ENCODE results near the gene TEX29.

Gene TEX29

DNA sequence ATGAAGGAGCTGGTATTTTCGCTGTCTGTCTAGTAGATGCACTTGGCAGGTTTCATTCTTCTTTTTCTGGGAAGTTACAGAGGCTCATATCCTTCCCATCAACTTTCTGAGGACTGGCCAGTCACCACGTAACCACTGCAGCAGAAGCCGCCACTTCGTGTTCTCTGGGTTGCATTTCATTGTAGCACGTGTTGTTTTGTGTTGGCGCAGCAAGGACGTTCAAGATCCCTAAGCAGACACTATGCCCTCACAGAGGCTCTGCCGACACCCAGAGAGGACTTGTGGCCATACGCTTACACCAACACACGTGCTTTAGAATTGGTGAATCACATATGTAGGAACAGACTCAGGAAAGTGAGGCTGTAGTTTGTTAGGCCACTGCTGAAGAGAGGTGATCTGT lies 42.2 kb upstream of the TEX29 start:
- TF ChIP-seq POLR2A (IDR thresholded peaks at IDR 0.05; ENCODE audit: extremely low read depth, insufficient read length), result no peak
- H3K4me3 ChIP-seq (ENCODE audit: low read depth, low read length), result no peak overlapping the region
- no peak for DNase-seq (ENCODE audit: low read depth)

DNA sequence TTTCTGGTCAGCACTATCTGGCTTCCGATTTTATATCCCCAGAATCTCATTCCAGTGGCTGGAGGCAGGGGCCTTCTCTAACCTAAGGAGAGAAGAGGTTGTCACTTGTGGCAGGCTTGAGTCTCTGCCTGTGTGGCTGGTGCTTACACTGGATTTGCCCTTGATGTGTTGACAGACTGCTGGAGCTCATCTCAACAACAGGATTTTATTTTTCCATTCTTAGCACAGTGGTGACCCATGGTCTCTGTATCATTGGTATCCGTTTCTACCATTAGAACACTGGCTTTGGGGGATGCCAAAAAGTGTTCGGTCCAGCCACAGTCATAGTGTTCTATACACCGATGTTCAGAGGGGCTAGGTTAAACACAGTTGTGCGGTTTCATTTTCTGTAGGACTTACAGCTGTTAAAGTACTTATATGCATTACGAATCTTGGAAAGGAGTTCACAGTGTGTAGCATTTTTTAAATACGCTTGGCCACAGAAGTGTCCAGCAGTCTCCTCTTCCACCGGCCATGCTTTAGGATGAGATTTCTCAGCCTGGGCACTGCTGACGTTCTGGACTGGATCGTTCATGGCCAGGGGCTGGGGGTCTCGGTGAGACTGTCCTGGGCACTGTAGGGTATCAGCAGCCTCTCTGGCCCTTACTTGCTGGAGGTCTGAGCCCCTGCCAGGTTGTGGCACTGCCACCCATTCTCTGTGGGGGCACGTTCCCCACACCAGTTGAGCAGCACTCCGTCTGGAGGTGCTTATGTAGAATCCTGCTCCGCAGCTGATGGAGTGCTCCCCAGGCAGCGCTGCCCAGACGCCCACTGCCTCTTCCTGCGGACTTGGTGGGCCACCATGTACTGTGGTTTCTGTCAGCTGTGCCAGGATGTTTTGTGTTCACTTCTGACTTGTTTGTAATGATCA lies 41.4 kb upstream of the TEX29 start:
- no peak for DNase-seq (ENCODE audit: low read depth)
- no peak for TF ChIP-seq CTCF (IDR thresholded peaks at IDR 0.05; ENCODE audit: low read depth, low read length)
- no peak for TF ChIP-seq MYC (IDR thresholded peaks at IDR 0.05; ENCODE audit: low read depth, low read length)
- no peak for TF ChIP-seq POLR2A (IDR thresholded peaks at IDR 0.05; ENCODE audit: extremely low read depth, insufficient read length)
- no peak for TF ChIP-seq MAX (IDR thresholded peaks at IDR 0.05; ENCODE audit: low read depth, low read length)
- no peak overlapping the region for H3K4me3 ChIP-seq (ENCODE audit: low read depth, low read length)

DNA sequence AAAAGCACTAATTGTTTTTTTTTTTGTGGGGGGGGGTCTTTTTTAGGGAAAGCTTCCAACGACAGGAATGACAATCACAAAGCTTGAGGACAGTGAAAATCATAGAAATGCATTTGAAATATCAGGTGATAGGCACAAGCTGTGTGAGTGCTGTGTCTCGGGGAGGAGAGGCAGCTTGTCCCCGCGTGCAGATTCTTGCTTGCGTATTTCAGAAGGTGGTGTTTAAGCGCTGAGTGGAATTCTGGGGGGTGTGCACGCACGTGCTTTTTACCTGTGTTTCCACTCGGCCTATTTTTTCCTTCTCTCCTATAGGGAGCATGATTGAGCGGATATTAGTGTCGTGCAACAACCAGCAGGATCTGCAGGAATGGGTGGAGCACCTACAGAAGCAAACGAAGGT lies 40.2 kb upstream of the TEX29 start:
- TF ChIP-seq CTCF (IDR thresholded peaks at IDR 0.05; ENCODE audit: low read depth, low read length), result no peak
- no peak for TF ChIP-seq POLR2A (IDR thresholded peaks at IDR 0.05; ENCODE audit: extremely low read depth, insufficient read length)
- no peak for TF ChIP-seq MAX (IDR thresholded peaks at IDR 0.05; ENCODE audit: low read depth, low read length)
- no peak for TF ChIP-seq MYC (IDR thresholded peaks at IDR 0.05; ENCODE audit: low read depth, low read length)
- DNase-seq (ENCODE audit: low read depth), result no peak

DNA sequence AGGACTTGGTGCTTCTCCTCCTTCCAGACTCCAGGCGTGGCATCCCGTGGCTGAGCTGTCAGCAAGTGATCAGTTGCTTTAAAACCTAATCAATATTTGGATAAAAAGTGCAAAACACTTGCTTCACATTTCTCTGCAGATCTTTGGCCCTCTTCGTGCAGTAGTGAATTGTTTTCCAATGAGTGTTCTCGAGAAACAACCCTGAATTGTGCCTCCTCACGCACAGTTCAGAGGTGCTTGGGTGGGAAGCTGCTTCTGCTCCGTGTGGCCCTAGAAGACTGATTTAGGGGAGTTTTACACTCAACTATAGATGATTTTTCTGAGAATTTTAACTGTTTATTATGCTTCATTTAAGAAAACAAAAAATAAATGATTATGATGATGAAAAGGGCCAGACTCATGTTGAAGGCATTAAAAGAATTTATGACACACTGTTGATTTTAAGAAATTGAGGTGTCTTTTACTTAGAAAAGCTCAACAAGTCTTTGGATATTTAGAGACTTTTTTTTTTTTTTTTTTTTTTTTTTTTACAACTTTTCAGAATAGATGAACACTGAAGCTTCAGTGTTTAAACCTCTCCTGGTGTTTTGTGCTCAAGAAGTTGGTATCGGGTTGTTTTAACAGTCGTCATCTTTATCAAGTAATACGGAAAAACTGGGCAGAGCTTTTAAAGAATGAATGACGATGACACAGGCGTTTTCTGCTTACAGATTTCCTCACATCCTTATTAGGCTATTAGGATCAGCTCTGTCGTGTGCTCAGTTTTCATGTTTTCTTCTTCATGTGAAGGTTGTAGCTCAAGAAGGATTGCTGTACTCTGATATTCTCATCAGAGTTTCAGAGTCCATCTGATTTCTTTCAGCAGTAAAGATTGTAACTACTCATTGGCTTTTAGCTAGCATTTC lies 39.5 kb upstream of the TEX29 start:
- TF ChIP-seq POLR2A (IDR thresholded peaks at IDR 0.05; ENCODE audit: extremely low read depth, insufficient read length), result no peak
- TF ChIP-seq CTCF (IDR thresholded peaks at IDR 0.05; ENCODE audit: low read depth, low read length), result no peak
- TF ChIP-seq MAX (IDR thresholded peaks at IDR 0.05; ENCODE audit: low read depth, low read length), result no peak
- H3K4me3 ChIP-seq (ENCODE audit: low read depth, low read length), result no peak overlapping the region
- DNase-seq (ENCODE audit: low read depth), result no peak

More for the DNA sequence above, 40.2 kb upstream of the TEX29 start:
- H3K4me3 ChIP-seq (ENCODE audit: low read depth, low read length), result no peak overlapping the region

DNA sequence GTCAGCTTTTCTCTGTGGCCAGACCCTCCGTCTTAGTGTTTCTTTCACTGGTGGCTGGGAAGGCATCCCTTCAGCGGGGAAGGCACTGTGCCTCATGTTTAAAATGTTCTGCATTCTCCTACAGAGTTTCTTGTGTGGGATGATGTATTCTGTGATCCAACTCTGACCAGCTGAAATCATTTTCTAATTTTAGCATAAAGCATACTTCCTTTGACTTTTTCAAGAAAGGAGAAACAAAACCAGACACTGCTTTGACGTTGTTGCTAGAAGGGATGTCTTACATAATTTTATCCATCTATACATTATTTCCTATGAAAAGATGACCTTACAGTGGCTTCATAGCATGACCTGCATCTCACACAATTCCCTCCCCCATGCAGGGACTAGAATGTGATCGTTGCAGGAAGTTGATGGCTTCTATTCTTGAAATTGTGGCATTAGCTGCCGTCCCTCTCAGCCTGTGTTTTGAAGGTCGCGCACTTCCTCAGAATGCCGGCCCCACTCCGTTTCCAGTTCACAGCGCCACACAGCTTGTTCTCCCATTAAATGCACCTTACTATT lies 38.6 kb upstream of the TEX29 start:
- no peak for DNase-seq (ENCODE audit: low read depth)
- no peak overlapping the region for H3K4me3 ChIP-seq (ENCODE audit: low read depth, low read length)
- TF ChIP-seq CTCF (IDR thresholded peaks at IDR 0.05; ENCODE audit: low read depth, low read length) (no peak), MYC (IDR thresholded peaks at IDR 0.05; ENCODE audit: low read depth, low read length) (no peak), POLR2A (IDR thresholded peaks at IDR 0.05; ENCODE audit: extremely low read depth, insufficient read length) (no peak), MAX (IDR thresholded peaks at IDR 0.05; ENCODE audit: low read depth, low read length) (no peak)

DNA sequence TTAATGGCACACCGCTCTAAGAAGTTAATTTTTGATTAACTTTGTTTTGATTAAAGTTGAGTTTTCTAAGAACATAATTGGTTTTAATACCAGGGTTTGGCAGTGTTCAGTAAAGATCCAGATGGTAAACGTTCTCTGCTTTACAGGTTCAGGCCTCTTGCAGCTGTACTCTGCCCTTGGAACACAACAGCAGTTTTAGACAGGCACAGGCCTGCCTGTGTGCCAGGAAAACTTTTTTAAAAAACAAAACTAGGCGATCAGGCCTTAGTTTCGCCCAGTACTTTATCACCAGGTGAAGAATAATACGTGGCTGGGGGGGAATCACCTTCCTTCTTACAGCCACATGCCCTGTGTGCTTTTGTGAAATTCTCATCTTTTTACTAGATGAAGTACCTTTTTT lies 38.0 kb upstream of the TEX29 start:
- DNase-seq (ENCODE audit: low read depth), result no peak
- TF ChIP-seq MYC (IDR thresholded peaks at IDR 0.05; ENCODE audit: low read depth, low read length) (no peak), MAX (IDR thresholded peaks at IDR 0.05; ENCODE audit: low read depth, low read length) (no peak), CTCF (IDR thresholded peaks at IDR 0.05; ENCODE audit: low read depth, low read length) (no peak), POLR2A (IDR thresholded peaks at IDR 0.05; ENCODE audit: extremely low read depth, insufficient read length) (no peak)
- H3K4me3 ChIP-seq (ENCODE audit: low read depth, low read length), result no peak overlapping the region

All from NB4 (cell line).